SK-N-SH treated with all-trans-retinoic acid at 6 μM for 48 hours (cell line): Measurements from ENCODE around the gene INCENP.
A peak's percentile ranks its signal among the peaks of the same experiment; 100 is the strongest.

Experiments used
- ATAC-seq: fragments of 200-7000 bp; cut with Tn5 transposase; 3 replicates; pipeline ENCODE4 v1.9.1; 2020; ENCODE audit warnings: mild to moderate bottlenecking, moderate library complexity
- ARNTL ChIP-seq: fragments of 450-650 bp; formaldehyde crosslinking; IDR thresholded peaks from 2 replicates; pipeline ENCODE4 v1.5.0; 2020; ENCODE audit warnings: low read depth, mild to moderate bottlenecking, moderate library complexity, borderline replicate concordance
- BACH2 ChIP-seq: fragments of 250-450 bp; sonication (Bioruptor Pico); IDR thresholded peaks from 2 replicates; pipeline ENCODE4 v1.9.0; 2021; ENCODE audit warnings: mild to moderate bottlenecking, borderline replicate concordance
- CREB5 ChIP-seq: fragments of 250-450 bp; sonication (Bioruptor Pico); IDR thresholded peaks from 2 replicates; pipeline ENCODE4 v1.5.1; 2020; ENCODE audit warnings: low read depth, mild to moderate bottlenecking, moderate library complexity
- CSDC2 ChIP-seq: fragments of 250-450 bp; sonication (Bioruptor Pico); IDR thresholded peaks from 2 replicates; pipeline ENCODE4 v1.5.0; 2020; ENCODE audit warnings: mild to moderate bottlenecking, moderate library complexity
- ESRRG ChIP-seq: fragments of 250-450 bp; sonication (Bioruptor Pico); IDR thresholded peaks from 2 replicates; pipeline ENCODE4 v1.6.1; 2021; ENCODE audit warnings: mild to moderate bottlenecking
- GLIS3 ChIP-seq: fragments of 250-450 bp; sonication (Bioruptor Pico); IDR thresholded peaks from 2 replicates; pipeline ENCODE4 v1.5.0; 2020; ENCODE audit warnings: mild to moderate bottlenecking, moderate library complexity
- ISL1 ChIP-seq: fragments of 250-450 bp; sonication (Bioruptor Pico); IDR thresholded peaks from 2 replicates; pipeline ENCODE4 v2.1.2; 2022; ENCODE audit warnings: mild to moderate bottlenecking, moderate library complexity
- OSR1 ChIP-seq: fragments of 250-450 bp; sonication (Bioruptor Pico); IDR thresholded peaks from 2 replicates; pipeline ENCODE4 v1.8.0; 2022; ENCODE audit warnings: moderate library complexity, mild to moderate bottlenecking, inconsistent platforms
- POU6F1 ChIP-seq: fragments of 250-450 bp; sonication (Bioruptor Pico); IDR thresholded peaks from 2 replicates; pipeline ENCODE4 v1.8.0; 2021; ENCODE audit warnings: low read depth, mild to moderate bottlenecking, moderate library complexity, borderline replicate concordance
- PPARA ChIP-seq: fragments of 250-450 bp; sonication (Bioruptor Pico); IDR thresholded peaks from 2 replicates; pipeline ENCODE4 v1.5.0; 2020; ENCODE audit warnings: mild to moderate bottlenecking, borderline replicate concordance
- RARB ChIP-seq: fragments of 250-450 bp; sonication (Bioruptor Pico); IDR thresholded peaks from 2 replicates; pipeline ENCODE4 v1.8.0; 2021; ENCODE audit warnings: mild to moderate bottlenecking, moderate library complexity
- SNAI2 ChIP-seq: fragments of 250-450 bp; sonication (Bioruptor Pico); IDR thresholded peaks from 2 replicates; pipeline ENCODE4 v1.5.0; 2020; ENCODE audit warnings: mild to moderate bottlenecking, moderate library complexity
- TOX ChIP-seq: fragments of 250-450 bp; sonication (Bioruptor Pico); IDR thresholded peaks from 2 replicates; pipeline ENCODE4 v1.8.0; 2021; ENCODE audit warnings: mild to moderate bottlenecking, moderate library complexity, borderline replicate concordance
- TSHZ2 ChIP-seq: fragments of 250-450 bp; sonication (Bioruptor Pico); IDR thresholded peaks from 2 replicates; pipeline ENCODE4 v1.5.0; 2020; ENCODE audit warnings: mild to moderate bottlenecking, moderate library complexity
- ZC3H10 ChIP-seq: fragments of 250-450 bp; sonication (Bioruptor Pico); IDR thresholded peaks from 2 replicates; pipeline ENCODE4 v1.5.1; 2021; ENCODE audit warnings: mild to moderate bottlenecking, moderate library complexity
- ZFP3 ChIP-seq: fragments of 250-450 bp; sonication (Bioruptor Pico); IDR thresholded peaks from 2 replicates; pipeline ENCODE4 v1.5.0; 2020; ENCODE audit warnings: mild to moderate bottlenecking, moderate library complexity
- ZFP30 ChIP-seq: fragments of 450-650 bp; formaldehyde crosslinking; IDR thresholded peaks from 2 replicates; pipeline ENCODE4 v1.5.0; 2022; ENCODE audit warnings: mild to moderate bottlenecking, moderate library complexity
- ZNF565 ChIP-seq: fragments of 450-650 bp; formaldehyde crosslinking; conservative IDR thresholded peaks from 2 replicates; pipeline ENCODE4 v1.5.0; 2020; ENCODE audit warnings: low read depth, mild to moderate bottlenecking, moderate library complexity
- ZNF70 ChIP-seq: fragments of 450-650 bp; formaldehyde crosslinking; IDR thresholded peaks from 2 replicates; pipeline ENCODE4 v1.5.0; 2020; ENCODE audit warnings: mild to moderate bottlenecking, moderate library complexity
- ZNF8 ChIP-seq: fragments of 450-650 bp; formaldehyde crosslinking; IDR thresholded peaks from 2 replicates; pipeline ENCODE4 v1.5.0; 2020; ENCODE audit warnings: mild to moderate bottlenecking, moderate library complexity
- TF ChIP-seq, protein P1 (sequence below): fragments of 250-450 bp; sonication (Bioruptor Pico); IDR thresholded peaks from 2 replicates; pipeline ENCODE4 v1.5.1; 2021; ENCODE audit warnings: mild to moderate bottlenecking, moderate library complexity
- TF ChIP-seq, protein P2 (sequence below): fragments of 250-450 bp; sonication (Bioruptor Pico); IDR thresholded peaks from 2 replicates; pipeline ENCODE4 v1.8.0; 2020; ENCODE audit warnings: mild to moderate bottlenecking, moderate library complexity, borderline replicate concordance

INCENP gene

DNA sequence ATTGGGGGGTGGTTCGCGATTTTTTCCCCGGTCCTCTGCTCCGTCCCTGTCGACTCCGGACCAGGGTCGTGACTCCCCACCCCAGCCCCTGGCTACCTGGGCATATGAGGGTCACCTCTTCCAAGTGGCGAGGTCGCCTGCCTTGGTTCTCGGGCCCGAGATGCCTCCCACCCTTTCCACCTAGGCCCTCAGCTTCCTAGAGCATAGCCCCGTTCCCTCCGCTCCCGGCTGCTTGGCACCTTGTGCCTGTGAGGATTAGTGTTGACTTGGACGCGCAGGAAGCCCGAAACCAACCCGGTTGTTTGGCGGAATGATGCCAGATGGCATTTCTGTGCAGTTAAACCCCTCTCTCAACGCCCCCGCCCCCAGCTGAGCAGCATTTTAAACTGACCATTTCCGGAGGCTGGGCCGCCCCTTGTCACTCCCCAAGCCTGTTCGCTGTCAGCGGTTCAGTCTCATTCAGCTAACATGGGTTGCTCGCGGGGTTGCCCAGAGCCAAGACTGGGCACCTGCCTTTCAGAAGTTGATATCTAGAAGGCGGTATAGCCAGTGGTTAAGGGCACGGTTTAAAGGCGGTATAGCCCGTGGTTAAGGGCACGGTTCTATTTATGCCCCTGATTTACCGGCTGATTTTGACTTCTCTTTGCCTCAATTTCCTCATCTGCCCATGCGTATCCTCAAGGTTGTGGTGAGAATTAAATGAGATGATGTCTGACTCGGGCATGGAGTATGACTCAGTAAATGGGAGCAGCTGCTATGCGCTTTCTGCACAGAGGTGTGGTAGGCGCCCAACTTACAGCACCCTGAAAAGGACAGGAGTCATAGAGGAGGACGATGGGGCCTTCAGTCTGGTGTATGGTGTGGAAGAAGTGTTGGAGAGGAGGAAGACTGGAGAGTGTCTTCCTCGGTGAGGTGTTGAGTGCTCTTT is 639 bp downstream of the INCENP start:
- ATAC-seq, result peak; percentile 59
- TF ChIP-seq ZFP30 (CRISPR knock-in tag) (no peak), ZNF8 (CRISPR knock-in tag) (no peak), OSR1 (CRISPR knock-in tag) (no peak), POU6F1 (CRISPR knock-in tag) (no peak), CREB5 (CRISPR knock-in tag) (no peak), ZFP3 (no peak), ESRRG (CRISPR knock-in tag) (no peak), CSDC2 (CRISPR knock-in tag) (no peak), BACH2 (CRISPR knock-in tag) (no peak), ZNF565 (CRISPR knock-in tag) (no peak), RARB (CRISPR knock-in tag) (no peak)
- TF ChIP-seq, protein P1, sequence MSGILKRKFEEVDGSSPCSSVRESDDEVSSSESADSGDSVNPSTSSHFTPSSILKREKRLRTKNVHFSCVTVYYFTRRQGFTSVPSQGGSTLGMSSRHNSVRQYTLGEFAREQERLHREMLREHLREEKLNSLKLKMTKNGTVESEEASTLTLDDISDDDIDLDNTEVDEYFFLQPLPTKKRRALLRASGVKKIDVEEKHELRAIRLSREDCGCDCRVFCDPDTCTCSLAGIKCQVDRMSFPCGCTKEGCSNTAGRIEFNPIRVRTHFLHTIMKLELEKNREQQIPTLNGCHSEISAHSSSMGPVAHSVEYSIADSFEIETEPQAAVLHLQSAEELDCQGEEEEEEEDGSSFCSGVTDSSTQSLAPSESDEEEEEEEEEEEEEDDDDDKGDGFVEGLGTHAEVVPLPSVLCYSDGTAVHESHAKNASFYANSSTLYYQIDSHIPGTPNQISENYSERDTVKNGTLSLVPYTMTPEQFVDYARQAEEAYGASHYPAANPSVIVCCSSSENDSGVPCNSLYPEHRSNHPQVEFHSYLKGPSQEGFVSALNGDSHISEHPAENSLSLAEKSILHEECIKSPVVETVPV (CRISPR knock-in tag), result no peak

- ATAC-seq, result no peak
- TF ChIP-seq ZNF70 (CRISPR knock-in tag), result no peak
- no peak for TF ChIP-seq OSR1 (CRISPR knock-in tag)
- no peak for TF ChIP-seq RARB (CRISPR knock-in tag)
- no peak for TF ChIP-seq SNAI2 (CRISPR knock-in tag)
- no peak for TF ChIP-seq CREB5 (CRISPR knock-in tag)
- no peak for TF ChIP-seq ZNF565 (CRISPR knock-in tag)
- TF ChIP-seq BACH2 (CRISPR knock-in tag), result no peak
- TF ChIP-seq ZNF8 (CRISPR knock-in tag), result no peak
- TF ChIP-seq TOX (CRISPR knock-in tag), result no peak
- no peak for TF ChIP-seq ZC3H10 (CRISPR knock-in tag)
- TF ChIP-seq PPARA, result no peak
- TF ChIP-seq TSHZ2, result no peak
- TF ChIP-seq ARNTL, result no peak
- no peak for TF ChIP-seq GLIS3 (CRISPR knock-in tag)
- TF ChIP-seq POU6F1 (CRISPR knock-in tag), result no peak
- TF ChIP-seq ZFP30 (CRISPR knock-in tag), result no peak
- no peak for TF ChIP-seq CSDC2 (CRISPR knock-in tag)
- TF ChIP-seq, protein P2, sequence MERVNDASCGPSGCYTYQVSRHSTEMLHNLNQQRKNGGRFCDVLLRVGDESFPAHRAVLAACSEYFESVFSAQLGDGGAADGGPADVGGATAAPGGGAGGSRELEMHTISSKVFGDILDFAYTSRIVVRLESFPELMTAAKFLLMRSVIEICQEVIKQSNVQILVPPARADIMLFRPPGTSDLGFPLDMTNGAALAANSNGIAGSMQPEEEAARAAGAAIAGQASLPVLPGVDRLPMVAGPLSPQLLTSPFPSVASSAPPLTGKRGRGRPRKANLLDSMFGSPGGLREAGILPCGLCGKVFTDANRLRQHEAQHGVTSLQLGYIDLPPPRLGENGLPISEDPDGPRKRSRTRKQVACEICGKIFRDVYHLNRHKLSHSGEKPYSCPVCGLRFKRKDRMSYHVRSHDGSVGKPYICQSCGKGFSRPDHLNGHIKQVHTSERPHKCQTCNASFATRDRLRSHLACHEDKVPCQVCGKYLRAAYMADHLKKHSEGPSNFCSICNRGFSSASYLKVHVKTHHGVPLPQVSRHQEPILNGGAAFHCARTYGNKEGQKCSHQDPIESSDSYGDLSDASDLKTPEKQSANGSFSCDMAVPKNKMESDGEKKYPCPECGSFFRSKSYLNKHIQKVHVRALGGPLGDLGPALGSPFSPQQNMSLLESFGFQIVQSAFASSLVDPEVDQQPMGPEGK, result no peak
- no peak for TF ChIP-seq ISL1 (CRISPR knock-in tag)
- no peak for TF ChIP-seq ESRRG (CRISPR knock-in tag)
- TF ChIP-seq, all 23 proteins: peak for 0
Observed at GRCh38 chr11:62125316-62125715, 1.5 kb downstream of the INCENP start.
